Type B pancreatic cell (in vitro differentiated cells): ENCODE data around the gene CCNG2. TPM values are rescaled to one million over a fixed set of nuclear protein-coding genes. Genes with fewer than 3 reads are reported as not detected.

Source experiments
- DNase-seq: peaks from one replicate; pipeline ENCODE4 v3.0.0; 2021; ENCODE audit warnings: mixed read lengths; ENCODE audit not compliant: unreplicated experiment; ENCODE audit errors: extremely low spot score
- H3K27ac Mint-ChIP-seq: 2 replicates; pipeline ENCODE4 v1.8.0; 2021; ENCODE audit warnings: mild to moderate bottlenecking, mixed read lengths
- H3K27me3 Mint-ChIP-seq: 2 replicates; pipeline ENCODE4 v1.8.0; 2021; ENCODE audit warnings: mixed read lengths
- H3K36me3 Mint-ChIP-seq: 2 replicates; pipeline ENCODE4 v1.8.0; 2021; ENCODE audit warnings: mixed read lengths
- H3K4me1 Mint-ChIP-seq: one replicate; pipeline ENCODE4 v1.8.0; 2021; ENCODE audit warnings: mixed read lengths; ENCODE audit not compliant: unreplicated experiment
- H3K4me3 Mint-ChIP-seq: 2 replicates; pipeline ENCODE4 v1.8.0; 2021; ENCODE audit warnings: mild to moderate bottlenecking, mixed read lengths
- H3K9me3 Mint-ChIP-seq: 2 replicates; pipeline ENCODE4 v1.8.0; 2021; ENCODE audit warnings: mixed read lengths
- total RNA-seq: library from RNA; stranded (reverse); gene quantifications from 2 replicates; pipeline ENCODE4 v1.2.1, GENCODE V29; 2021; ENCODE audit warnings: low replicate concordance
- TF ChIP-seq, protein P1 (sequence below): fragments of 200-600 bp; sonication (generic); conservative IDR thresholded peaks from 2 replicates; pipeline ENCODE4 v1.5.0; 2021; ENCODE audit warnings: antibody characterized with exemption, mild to moderate bottlenecking

CCNG2 gene
- total RNA-seq, 1 donor from 2014 or later = 67.9 TPM

DNA sequence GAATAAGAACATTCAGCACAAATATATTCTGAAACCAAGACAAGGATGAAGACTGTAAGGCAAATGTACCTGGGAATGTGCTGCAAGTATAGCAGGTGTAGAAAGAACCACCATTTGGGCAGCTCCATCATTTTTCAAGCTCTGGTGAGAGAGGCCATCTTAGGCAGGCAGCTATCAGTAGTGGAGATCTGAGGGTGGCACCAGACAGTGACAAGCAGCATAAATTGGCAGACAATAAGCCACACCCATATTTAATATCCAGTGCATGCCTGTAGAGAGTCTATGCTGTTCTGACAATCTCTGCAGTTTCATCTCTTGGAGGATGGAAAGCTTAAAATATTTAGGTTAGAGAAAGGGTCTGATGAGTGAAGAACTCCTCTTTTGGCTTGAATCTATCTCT is 22.5 kb downstream of the CCNG2 start:
- TF ChIP-seq, protein P1, sequence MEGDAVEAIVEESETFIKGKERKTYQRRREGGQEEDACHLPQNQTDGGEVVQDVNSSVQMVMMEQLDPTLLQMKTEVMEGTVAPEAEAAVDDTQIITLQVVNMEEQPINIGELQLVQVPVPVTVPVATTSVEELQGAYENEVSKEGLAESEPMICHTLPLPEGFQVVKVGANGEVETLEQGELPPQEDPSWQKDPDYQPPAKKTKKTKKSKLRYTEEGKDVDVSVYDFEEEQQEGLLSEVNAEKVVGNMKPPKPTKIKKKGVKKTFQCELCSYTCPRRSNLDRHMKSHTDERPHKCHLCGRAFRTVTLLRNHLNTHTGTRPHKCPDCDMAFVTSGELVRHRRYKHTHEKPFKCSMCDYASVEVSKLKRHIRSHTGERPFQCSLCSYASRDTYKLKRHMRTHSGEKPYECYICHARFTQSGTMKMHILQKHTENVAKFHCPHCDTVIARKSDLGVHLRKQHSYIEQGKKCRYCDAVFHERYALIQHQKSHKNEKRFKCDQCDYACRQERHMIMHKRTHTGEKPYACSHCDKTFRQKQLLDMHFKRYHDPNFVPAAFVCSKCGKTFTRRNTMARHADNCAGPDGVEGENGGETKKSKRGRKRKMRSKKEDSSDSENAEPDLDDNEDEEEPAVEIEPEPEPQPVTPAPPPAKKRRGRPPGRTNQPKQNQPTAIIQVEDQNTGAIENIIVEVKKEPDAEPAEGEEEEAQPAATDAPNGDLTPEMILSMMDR = no peak
- Mint-ChIP-seq H3K9me3 (no peaks in the 10 kb centered on the region), H3K27me3 (peaks cover 9% of the 10 kb centered on the region), H3K4me1 (peaks cover 28% of the 10 kb centered on the region), H3K4me3 (no peak overlapping the region), H3K27ac (no peak overlapping the region), H3K36me3 (no peaks in the 10 kb centered on the region)
- no peak for DNase-seq

DNA sequence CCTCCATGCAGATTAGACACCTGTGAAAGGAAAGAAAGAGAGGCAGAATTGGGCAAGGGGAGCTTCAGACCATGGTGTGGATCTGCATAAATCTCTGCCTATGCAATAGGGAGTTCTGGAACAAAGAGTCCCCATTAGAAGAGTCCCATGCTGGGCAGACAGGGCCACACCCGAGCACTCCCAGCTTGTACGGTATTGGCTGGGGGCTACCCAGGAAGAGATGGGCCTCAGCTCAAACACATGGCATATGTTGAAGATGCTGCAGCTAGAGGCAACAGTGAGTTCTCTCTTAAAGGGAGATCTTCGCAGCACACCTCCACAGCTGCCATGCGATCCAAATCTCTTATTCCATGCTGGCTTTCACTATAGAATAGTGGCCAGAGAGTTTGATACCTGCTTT is 24.7 kb downstream of the CCNG2 start:
- H3K4me1 Mint-ChIP-seq = peaks cover 14% of the 10 kb centered on the region
- no peaks in the 10 kb centered on the region for H3K36me3 Mint-ChIP-seq
- DNase-seq = no peak

DNA sequence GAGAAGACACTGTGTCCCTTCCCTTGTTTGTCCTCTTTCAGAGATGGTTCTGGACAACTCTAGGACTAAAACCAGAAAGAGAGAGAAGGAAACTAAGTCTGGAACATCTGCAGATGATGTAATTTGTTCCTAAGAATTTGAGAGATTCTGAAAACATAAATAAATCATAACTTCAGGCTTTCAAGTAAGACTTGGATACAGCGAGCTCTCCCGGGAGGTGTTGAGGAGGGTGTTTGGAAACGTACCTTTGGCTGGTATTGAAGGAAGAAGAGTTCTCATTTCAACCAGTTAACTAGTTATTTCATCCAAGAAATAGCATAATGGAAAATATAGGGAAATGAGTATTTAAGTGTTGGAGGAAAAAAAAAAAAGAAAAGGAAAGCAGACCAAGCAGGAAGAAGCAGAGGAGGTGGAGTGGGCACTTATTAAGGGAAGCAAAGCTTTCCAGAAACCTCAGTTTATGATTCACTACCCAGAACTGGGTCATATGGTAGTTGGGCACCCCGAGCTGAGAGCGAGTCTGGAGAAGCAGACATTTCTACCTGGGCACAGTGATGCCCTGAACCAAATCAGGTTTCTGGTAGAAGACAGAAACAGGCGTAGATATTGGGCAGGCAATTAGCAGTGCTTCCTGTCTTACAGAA is 26.9 kb downstream of the CCNG2 start:
- TF ChIP-seq, protein P1 = no peak
- no peaks in the 10 kb centered on the region for H3K9me3 Mint-ChIP-seq
- DNase-seq = no peak
- H3K27me3 Mint-ChIP-seq = peaks cover 11% of the 10 kb centered on the region
- H3K4me3 Mint-ChIP-seq = no peak overlapping the region
- H3K27ac Mint-ChIP-seq = no peak overlapping the region
- H3K4me1 Mint-ChIP-seq = no peaks in the 10 kb centered on the region
- no peaks in the 10 kb centered on the region for H3K36me3 Mint-ChIP-seq

More for the DNA sequence above, 24.7 kb downstream of the CCNG2 start:
- no peak overlapping the region for H3K4me3 Mint-ChIP-seq
- no peaks in the 10 kb centered on the region for H3K9me3 Mint-ChIP-seq
- no peak overlapping the region for H3K27ac Mint-ChIP-seq
- TF ChIP-seq, protein P1 = no peak
- peaks cover 11% of the 10 kb centered on the region for H3K27me3 Mint-ChIP-seq

DNA sequence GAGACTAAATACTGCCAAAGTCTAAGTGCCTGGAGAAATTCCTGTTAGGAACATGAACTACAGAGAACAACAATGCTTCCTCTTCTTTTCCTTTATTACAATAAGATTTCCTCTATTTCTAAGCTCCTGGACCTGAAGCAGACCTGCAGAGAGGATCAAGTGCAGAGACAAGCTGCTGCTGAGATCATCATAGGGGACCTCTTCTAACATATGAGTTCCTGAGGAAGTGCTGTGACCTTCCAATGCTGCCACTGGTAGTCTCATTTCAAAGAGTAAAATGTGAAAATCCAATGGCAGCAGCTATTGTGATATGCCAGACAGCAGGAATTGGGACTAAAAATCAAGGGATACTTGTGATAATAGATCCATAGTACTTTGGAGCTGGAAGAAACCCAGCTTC is 28.0 kb downstream of the CCNG2 start:
- Mint-ChIP-seq H3K27me3 (peaks cover 11% of the 10 kb centered on the region), H3K4me1 (peaks cover under 1% of the 10 kb centered on the region), H3K36me3 (no peaks in the 10 kb centered on the region), H3K27ac (no peak overlapping the region), H3K4me3 (no peak overlapping the region), H3K9me3 (peaks cover under 1% of the 10 kb centered on the region)
- TF ChIP-seq, protein P1 = no peak
- DNase-seq = no peak

DNA sequence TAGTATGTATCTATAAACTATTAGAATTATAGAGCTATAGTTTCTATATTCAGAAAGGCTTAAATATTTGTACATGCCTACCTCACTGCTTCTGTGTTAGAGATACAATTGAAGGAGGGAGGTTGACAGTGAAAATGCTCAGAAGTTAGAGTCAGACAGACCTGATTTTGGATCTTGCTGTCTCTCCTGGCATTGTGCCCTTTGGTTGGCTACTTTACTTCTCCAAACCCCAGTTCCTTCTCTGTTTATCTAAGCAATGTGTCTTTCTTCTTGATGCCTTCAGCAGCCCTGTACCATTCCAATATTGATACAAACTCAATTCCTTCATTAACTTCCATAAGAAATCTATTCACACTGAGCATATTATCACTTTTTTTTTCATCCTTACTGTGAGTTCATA is 28.7 kb downstream of the CCNG2 start:
- Mint-ChIP-seq H3K36me3 (no peaks in the 10 kb centered on the region), H3K4me3 (no peak overlapping the region), H3K27ac (no peak overlapping the region), H3K27me3 (peaks cover 11% of the 10 kb centered on the region), H3K4me1 (peaks cover 4% of the 10 kb centered on the region), H3K9me3 (peaks cover 4% of the 10 kb centered on the region)
- TF ChIP-seq, protein P1 = no peak
- DNase-seq = no peak
